Limb (tissue), 2 donors: Measurements from ENCODE around the gene SV2B.

Experiments
- DNase-seq, 2 donors: peaks; one replicate each; pipeline ENCODE4 v3.0.0-alpha.2; 2016; ENCODE audit errors: extremely low spot score in 2 of 2

The SV2B gene

GRCh38 chr15:91192285-91192684 is 92.2 kb downstream of the SV2B start:
- DNase-seq = no peak

- no peak for DNase-seq
Observed at GRCh38 chr15:91192690-91193377, 92.8 kb downstream of the SV2B start.

GRCh38 chr15:91193378-91193720 is 93.3 kb downstream of the SV2B start:
- no peak for DNase-seq

- DNase-seq = no peak
Observed at GRCh38 chr15:91196127-91196526, 96.1 kb downstream of the SV2B start.

- no peak for DNase-seq
Observed at GRCh38 chr15:91196768-91197167, 96.7 kb downstream of the SV2B start.

GRCh38 chr15:91199511-91199910 is 99.5 kb downstream of the SV2B start:
- no peak for DNase-seq

DNA sequence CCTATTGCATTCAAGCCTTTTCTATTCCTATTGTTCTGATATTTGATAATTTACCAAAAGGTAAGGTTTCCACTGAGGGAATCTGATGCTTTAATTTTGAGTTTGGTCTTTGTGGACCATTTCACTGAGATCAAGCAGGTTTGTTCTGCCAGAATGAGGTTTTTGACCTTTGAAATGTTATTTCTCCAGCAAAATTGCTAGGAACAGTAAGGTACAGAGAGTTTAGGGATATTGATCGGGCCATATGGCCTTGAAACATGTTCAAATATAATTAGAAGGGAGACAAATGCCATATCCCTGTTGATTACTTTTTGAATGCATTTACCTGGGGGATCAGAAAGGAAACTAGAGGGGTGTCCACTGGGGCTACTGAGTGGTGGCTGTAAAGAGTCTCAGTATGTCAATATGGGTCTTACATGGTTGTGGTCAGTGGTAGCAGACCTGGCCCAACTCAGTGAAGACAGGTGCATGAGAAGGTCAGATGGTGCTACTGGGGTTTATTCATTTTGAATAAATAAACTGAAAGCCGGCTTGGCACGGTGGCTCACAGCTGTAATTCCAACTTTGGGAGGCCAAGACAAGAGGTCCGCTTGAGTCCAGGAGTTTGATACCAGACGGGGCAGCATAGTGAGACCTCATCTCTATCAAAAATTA is 100.2 kb downstream of the SV2B start:
- no peak for DNase-seq

DNA sequence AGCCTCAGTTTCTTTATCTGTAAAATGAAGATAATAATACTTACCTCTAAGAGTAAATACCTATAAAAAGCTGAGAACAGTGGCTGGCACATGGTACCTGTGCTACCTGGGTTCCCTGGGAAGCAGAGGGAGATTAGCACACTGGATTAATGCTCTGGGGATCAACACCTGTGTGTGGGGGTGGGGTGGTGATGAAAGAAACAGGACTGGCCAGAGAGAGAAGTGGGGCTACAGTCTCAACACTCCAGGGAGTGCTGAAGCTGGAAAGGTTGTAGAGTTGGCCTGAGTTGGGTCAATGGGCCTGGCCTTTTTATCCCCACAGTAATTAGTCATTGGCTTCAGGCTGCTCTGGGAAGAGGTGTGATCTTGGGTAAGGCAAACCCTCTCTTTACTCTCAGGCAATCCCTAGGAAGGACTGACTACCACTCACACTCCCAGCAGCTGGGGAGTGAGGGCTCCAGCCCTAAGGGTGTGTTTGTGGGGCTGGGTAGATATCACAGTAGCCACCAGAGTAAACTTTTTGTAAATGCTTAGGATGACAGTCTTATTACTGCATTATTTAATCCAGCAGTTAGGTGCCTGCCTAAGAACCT is 102.5 kb downstream of the SV2B start:
- no peak for DNase-seq

DNA sequence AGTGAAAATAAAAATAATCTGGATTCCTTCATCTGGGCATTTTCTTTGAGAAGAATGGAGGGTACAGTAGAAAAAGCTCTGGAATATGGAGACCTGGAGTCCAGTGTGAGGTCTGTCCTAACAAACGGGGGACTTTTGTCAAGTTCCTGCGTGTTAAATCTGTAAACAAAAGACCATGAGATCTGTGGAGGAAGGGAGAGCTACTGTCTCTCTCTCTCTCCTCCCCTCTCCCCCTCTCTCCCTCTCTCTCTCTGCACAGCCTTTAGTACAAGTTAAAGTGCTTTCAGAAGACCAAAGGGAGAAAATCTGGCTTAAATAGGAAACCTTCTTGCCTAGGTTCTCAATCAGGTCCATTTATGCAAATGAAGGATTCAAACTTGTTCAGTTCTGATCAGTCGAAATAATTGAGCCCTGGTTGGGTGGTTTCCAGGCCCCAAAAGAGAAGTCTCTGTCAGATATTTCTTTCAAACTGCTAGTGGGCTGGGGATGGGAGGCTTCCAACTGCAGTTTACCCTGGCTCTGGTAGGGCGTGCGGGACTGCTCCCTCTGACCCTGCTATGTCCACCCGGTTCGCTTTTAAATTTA is 103.7 kb downstream of the SV2B start:
- no peak for DNase-seq

DNA sequence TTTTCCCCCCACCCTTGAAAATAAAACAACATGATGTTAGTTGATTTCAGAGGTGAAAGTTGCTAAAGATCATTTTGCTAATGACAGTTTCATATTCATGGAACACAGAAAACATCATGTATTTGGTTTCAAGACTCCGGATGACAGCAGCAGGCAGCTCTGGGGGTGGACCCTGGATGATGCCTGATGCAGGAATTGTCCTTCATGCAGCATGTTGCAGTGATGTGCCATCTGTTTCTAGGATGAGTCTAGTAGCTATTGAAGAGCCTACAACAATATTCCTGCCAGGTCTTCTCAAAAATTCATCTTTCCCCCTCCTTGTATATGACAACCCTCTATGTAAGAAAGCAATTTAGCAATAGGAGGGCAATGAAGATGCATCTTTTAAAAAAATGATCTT is 108.3 kb downstream of the SV2B start:
- no peak for DNase-seq

- no peak for DNase-seq
Observed at GRCh38 chr15:91209318-91209717, 109.3 kb downstream of the SV2B start.

GRCh38 chr15:91209726-91210125 is 109.7 kb downstream of the SV2B start:
- DNase-seq = no peak

DNA sequence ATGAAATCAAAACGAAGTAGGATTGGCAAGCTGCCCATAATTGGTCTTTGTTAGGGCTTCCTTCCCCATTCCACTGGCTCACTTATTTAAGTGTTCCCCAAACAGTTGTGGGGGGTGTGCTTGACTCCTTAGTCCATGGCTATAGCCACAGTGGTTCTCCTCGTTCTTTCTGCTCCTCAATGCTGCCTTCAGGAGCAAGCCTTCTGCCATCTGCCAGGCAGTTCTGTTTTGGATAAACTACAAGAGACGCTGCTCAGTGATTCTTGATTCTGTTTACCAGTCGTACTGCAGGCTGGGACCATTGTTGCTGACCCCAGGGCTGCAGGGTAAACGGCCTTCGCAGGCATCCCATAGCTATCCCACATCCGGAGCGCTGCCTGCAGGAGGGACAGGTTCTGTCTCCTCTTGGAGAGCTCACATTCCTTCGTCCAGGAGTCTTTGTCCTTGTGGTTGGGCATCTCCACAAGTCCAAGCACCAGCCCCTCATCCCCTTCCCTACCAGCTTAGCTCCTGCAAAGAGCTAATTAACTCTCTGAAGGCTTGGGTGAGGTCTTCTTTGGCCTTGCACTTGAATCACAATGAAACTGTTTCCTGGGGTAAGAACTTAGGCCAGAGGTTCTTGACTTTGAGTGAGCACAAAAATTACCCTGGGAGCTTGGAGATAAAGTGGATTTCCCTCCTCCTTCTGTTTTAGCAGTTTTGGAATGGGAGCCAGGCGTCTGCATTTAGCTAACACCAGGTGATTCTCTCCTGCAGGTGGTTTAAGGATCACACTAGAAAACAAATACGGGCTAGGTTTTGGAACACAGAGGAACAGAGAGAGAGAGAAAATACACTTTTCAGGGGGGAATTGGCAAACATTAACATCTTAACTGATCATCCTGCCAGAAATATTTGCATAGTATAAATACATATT is 114.9 kb downstream of the SV2B start:
- no peak for DNase-seq

GRCh38 chr15:91216000-91216399 is 115.9 kb downstream of the SV2B start:
- no peak for DNase-seq

GRCh38 chr15:91219206-91219605 is 119.1 kb downstream of the SV2B start:
- DNase-seq = no peak

DNA sequence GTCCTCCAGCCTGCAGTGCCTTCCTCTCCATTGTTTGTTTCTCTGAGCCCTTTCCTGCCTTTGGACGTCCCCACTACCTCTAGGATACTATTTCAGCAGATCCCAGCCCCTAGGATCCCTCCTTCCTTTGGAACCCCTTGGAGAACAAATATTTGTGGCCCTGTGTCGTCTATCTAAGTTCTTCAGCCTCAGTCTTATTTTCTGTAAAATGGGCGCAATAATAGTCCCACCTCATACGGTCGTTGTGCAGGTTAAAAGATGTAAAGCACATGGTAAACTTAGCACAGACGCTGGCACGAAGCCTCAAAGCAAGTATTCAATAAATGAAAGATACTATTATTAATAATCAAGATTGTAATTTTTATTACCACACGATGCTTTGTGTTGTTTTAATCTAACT is 122.0 kb downstream of the SV2B start:
- DNase-seq = no peak

DNA sequence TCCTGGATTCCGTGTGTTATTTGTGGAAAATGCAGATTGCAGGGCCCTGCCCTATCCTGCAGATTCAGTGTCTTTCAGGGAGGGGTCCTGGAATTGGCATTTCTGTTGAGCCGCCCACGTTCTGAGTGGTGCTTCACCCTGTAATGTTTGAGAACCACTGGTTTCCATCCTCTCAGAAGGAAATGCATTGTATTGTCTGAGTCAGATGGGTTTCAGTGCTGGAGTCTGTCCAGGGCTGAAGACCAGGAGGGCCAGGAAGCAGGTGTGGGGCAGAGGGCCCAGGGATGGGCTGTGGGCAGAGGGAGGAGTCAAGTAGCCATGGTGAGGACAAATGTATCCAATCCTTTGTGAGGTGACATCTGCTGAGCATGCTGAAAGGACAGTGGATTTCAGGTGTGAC is 123.8 kb downstream of the SV2B start:
- no peak for DNase-seq

DNA sequence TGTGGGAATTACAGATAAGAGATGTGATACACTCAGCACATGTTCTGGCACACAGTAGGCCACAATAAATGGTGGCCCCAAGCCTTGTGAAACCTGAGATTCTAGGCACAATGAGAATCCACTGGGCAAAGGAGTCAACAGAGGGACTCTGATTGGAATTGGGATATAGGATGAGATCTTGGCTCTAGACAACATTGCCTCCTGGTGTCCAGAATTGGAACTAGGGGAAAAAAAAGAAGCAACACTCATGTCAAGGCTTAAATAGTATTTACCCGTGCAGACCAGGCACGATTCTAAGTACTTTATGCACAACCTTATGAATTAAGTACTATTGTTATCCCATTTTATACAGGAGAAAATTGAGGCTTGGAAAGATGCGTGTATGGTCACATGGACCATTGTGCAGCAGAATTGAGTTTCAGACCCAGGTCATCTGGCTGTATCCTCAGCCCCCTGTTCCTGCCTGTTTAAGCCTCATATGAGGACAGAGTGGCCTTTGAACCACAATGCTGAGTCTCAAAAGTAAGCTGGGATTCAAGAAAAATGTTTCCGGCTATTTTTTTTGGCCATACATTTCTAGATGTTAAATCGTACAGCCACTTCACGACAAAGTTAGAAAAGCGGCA is 124.8 kb downstream of the SV2B start:
- peak in 1 of 2 donors; percentile 18 for DNase-seq

GRCh38 chr15:91225741-91226140 is 125.7 kb downstream of the SV2B start:
- no peak for DNase-seq

DNA sequence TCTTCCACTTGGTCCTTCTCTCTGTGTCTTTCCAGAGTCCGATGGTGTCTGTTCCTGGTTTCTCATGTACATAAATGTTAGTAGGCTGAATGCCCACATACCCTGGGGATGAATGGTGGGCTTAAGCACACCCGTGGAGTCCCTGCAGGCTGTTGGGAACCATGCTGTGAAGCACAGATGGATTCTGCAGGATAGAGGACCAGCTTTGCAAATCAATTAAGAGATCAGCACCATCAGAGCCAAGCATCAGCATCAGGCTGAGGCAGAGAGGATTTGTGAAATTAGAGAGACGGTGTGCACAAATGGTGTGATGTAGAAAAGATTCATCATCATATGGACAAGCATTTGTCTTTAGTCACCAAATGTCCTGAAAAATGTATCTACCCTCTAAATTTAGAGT is 127.1 kb downstream of the SV2B start:
- DNase-seq = no peak

DNA sequence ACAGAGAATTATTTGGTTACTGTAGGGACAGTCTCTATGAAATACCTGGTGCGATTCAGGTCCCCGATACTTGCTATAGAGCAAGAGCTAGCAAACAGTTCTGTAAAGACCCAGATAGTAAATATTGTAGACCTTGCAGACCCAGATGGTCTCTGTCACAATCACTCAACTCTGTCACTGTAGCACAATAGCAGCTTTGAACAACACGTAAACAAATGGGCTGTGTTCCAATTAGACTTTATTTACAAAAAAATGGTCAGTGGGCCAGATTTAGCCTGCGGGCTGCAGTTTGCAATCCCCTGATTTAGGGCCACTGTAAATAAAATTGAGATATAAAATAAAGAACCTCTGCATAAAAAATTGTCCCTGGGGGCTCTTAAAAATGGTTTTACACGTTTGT is 127.7 kb downstream of the SV2B start:
- no peak for DNase-seq
